Activated naive CD4-positive, alpha-beta T cell treated with anti-CD3 and anti-CD28 coated beads, Interleukin-2, amount 50 U/mL, for 72 hours (primary cell): ENCODE results near the gene MS4A10. TPM values are rescaled to one million over a fixed set of nuclear protein-coding genes. Genes with fewer than 3 reads are reported as not detected.

Experiments
- ATAC-seq, 2 donors: fragments of 150-1000 bp; cut with Tn5 transposase; 2 replicates each; pipeline ENCODE4 v1.10.0; 2021; ENCODE audit warnings: mild to moderate bottlenecking in 2 of 2, moderate library complexity in 2 of 2
- DNase-seq, 2 donors: peaks; one replicate each; pipeline ENCODE4 v3.0.0; 2021 to 2022; ENCODE audit warnings: low spot score in 2 of 2
- H3K27ac Mint-ChIP-seq, 2 donors: one replicate each; pipeline ENCODE4 v1.8.0; 2022; ENCODE audit warnings: mild to moderate bottlenecking in 2 of 2, mixed read lengths in 2 of 2
- H3K36me3 Mint-ChIP-seq, 2 donors: one replicate each; pipeline ENCODE4 v1.8.0; 2022; ENCODE audit warnings: mixed read lengths in 2 of 2
- H3K9me3 Mint-ChIP-seq, 2 donors: one replicate each; pipeline ENCODE4 v1.8.0; 2022; ENCODE audit warnings: mixed read lengths in 2 of 2
- total RNA-seq, 2 donors: library from RNA; stranded (reverse); gene quantifications; one replicate each; pipeline ENCODE4 v1.2.3, GENCODE V29; 2022

Gene MS4A10
- total RNA-seq, 2 donors from 2014 or later = not detected

DNA sequence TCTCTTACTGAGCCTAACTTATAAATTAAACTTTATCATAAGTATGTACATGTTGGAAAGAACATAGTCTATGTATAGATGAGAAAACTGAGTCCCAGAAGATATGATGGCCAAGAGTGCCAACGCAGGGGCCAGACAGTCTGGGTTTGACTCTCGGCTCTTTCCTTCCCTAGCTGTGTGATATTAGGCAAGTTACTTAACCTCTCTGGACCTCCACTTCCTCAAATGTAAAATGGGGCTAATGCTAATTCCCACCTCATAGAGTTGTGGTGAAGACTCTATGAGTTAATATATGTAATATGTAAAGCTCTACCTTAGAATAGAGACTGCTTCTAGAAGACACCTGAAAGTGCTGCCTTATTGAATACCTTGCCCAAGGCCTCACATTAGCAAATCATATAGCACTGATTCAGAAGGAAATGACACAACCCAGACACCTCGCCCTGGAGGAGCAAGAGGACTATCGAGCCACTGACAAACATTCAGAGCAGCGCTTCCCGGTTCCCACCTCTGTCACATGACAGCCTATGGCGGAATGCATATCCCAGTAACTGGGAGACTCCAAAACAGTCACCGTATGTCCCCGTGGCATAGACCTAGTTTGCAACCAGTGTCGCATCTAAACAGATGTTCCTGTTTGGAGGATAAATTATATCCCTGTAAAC lies 45.5 kb downstream of the MS4A10 start:
- H3K9me3 Mint-ChIP-seq = no peaks in the 10 kb centered on the region
- H3K27ac Mint-ChIP-seq = peak overlapping the region in 1 of 2 donors; percentile 32
- H3K36me3 Mint-ChIP-seq = no peaks in the 10 kb centered on the region
- no peak for DNase-seq
- peak; percentile 25 to 95 for ATAC-seq

DNA sequence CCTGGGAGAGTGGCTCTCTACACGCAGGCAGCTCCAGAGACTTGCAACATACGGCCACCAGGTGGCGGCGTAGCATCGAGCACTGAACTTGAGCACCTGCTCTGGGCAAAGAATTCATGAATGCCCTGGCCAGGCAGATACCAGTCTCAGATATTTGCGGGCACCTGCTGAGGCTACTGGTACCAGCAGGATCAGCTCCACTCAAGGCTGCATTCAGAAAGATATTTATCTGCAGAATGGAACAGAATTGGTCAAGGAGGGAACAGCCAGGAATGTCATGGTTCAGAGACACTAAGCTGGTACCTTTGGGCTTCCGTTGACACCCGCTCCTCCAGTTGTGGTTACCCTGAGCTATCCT lies 46.0 kb downstream of the MS4A10 start:
- Mint-ChIP-seq H3K9me3 (no peaks in the 10 kb centered on the region), H3K36me3 (no peaks in the 10 kb centered on the region), H3K27ac (no peak overlapping the region)
- ATAC-seq = peak; percentile 90 to 94
- peak; percentile 72 to 83 for DNase-seq

DNA sequence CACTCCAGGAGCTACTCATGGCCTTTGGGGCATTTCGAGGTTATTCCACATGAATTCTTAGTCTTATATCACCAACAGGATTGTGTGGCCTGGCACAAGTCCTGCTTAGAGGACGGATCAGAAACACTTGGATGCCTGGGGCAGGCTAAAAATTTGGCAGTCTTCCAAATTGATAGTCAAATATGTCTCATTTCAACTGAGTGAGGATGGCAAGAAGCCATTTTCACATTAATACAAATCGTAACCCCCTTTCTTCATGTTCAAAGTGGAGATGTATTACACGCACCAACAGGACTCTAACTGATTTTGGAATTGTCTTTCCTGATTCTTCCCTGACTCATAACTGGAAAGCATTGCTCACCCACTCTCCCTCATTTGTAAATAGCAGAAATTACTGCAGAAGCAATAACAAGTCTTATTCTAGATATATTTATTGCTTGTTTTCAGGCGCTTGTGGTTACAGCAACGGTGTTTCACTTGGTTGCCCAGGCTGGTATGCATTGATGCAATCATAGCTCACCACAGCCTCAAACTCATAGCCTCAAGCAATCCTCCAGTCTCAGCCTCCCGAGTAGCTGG lies 46.5 kb downstream of the MS4A10 start:
- Mint-ChIP-seq H3K27ac (no peak overlapping the region), H3K36me3 (no peaks in the 10 kb centered on the region), H3K9me3 (no peaks in the 10 kb centered on the region)
- DNase-seq = no peak
- no peak for ATAC-seq

DNA sequence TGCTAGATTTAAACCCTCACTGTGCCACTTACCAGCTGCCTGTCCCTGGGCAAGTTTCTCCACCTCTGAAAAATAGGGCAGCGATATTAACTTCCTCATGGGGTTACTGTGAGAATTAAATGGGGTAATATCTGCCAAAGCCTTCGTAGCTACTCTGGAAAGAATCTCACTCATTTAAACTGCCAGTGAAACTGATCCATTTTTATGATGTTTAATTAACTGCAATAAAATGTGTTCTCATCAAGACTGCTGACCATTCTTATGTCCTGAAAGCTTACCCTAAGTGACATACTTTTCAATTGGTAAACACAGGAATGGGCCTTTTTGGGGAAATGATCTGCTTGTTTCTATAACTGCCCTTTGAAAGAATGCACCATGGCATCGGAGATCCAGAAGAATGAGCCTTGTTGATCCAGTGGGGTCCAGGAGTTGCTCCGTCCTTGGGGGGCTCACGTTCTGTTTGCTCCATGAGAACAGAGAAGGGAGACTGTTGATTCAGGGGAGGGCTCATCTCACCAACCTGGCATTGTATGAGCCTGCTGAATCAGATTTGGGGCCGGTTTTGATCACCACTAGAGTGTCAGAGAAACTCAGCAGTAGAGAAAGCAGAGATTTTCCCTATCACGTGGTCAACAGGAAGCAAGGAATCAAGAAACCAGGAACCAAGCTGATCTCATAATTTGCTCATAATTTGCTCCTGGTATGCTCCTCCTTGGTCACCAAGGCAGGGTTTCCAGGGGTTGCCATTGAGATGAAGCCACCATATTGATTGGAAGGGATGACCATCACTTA lies 49.8 kb downstream of the MS4A10 start:
- Mint-ChIP-seq H3K27ac (peak overlapping the region in 1 of 2 donors; percentile 2), H3K9me3 (no peaks in the 10 kb centered on the region), H3K36me3 (no peaks in the 10 kb centered on the region)
- no peak for ATAC-seq
- no peak for DNase-seq

DNA sequence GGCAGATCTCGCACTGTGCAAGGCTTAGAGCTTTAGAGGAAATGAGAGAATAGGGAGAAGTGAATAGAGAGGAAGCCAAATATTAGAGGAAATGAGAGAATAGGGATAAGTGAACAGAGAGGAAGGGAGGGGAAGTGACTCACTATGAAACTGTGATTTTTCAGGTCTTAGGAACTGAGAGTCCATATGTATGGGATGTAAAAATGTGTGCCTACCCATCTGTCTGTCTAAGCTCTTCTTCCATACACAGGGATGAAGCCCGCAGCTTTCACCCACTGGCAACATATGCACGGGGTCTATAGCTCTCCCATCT lies 50.4 kb downstream of the MS4A10 start:
- no peak for ATAC-seq
- Mint-ChIP-seq H3K27ac (no peak overlapping the region), H3K36me3 (no peaks in the 10 kb centered on the region), H3K9me3 (no peaks in the 10 kb centered on the region)
- no peak for DNase-seq

DNA sequence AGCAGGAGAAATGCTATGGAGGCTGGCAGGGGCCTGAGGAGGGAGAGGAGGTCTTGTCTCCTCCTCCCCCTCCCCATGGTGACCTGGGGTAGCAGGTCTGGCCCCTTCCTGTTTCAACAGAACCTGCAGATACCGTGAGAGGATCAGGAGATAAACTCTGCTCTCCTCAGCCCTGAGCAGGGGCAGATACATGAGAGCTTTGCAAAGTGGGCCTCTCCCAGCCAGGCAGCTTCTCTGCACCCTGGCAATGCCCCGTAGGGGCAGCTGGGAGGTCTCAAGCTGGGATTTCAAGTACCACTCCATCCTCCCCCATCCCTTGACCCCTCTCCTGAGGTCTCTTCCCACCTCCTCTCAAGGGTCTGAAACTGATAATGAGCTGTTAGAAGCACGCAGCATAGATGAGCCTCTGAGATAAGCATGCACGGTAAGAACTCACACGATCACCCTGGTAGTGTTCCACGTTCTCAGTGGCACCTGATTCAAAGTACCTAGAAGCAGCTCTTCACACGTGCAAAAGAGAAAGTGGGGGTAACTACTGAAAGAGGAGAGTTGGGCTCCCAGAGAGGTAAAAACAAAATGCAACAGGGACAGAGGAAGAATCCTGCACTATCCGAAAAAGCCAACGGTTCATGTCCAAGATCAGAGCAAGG lies 51.9 kb downstream of the MS4A10 start:
- H3K36me3 Mint-ChIP-seq = peaks cover 2 to 5% of the 10 kb centered on the region in 2 donors
- ATAC-seq = no peak
- peaks cover 4 to 7% of the 10 kb centered on the region in 2 donors for H3K9me3 Mint-ChIP-seq
- DNase-seq = no peak
- H3K27ac Mint-ChIP-seq = no peak overlapping the region

DNA sequence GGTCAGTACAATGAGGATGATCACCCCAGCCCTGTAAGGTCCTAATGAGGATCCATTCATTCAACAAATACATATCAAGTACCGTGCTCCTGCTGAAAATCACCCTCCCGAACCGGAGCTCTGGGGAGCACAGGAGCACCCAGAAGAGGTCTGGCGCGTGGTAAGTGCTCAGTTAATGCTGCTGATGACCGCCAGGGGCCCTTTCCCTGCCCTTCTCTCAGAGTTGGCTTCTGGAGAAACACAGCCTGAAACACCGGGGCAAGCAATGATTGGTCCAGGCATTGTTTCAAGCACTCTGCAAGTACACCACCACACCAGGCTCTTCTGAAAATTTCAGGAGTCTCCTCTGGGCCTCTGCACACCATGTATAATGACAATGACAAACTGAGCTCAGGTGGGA lies 53.0 kb downstream of the MS4A10 start:
- H3K9me3 Mint-ChIP-seq = peaks cover 4 to 7% of the 10 kb centered on the region in 2 donors
- no peak for DNase-seq
- peaks cover 13 to 16% of the 10 kb centered on the region in 2 donors for H3K36me3 Mint-ChIP-seq
- ATAC-seq = no peak
- no peak overlapping the region for H3K27ac Mint-ChIP-seq

DNA sequence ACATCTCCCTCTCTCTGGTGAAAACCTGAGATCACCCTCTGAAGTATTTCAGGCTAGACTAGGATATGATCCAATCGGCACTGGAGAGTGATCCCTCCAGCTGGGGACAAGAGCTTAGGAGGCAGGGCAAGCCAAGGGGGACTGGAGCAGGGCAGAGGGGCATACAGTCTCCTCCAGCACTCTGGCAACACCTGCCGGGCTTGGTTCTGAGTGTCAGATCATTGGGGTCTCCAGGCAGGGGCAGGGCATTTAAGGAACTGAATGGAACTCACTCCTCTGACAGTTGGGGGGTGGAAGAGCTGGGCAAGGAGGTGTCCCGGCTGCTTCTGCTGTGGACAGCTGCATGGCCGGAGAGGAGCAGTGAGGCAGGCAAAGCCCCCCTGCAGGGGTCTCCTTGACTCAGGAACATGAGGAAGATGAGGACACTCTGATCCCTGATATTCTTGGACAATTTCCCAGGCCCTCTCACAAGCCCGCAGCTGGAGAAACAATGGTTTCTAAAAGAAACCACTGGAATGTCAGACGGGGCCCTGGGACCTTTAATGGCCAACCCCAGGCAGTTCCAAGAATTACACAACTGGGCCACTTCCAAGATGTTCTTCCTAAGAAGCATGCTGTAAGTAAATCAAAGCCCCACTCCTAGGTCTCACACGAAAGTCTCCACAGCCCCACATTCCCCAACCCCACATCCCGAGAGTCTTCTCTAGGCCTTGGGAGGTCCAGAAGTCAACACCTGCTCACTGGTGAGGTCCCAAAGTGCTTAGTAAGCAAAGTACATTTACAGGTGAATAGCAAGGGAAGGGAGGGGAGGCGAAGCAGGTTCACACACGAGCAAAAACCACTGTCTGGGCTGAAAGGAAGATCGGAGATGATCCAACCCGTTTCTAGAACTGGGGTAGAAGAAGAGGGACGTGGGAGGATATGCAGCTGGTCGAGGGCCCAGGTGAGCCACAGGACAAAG lies 55.6 kb downstream of the MS4A10 start:
- peaks cover 34 to 35% of the 10 kb centered on the region in 2 donors for H3K36me3 Mint-ChIP-seq

DNA sequence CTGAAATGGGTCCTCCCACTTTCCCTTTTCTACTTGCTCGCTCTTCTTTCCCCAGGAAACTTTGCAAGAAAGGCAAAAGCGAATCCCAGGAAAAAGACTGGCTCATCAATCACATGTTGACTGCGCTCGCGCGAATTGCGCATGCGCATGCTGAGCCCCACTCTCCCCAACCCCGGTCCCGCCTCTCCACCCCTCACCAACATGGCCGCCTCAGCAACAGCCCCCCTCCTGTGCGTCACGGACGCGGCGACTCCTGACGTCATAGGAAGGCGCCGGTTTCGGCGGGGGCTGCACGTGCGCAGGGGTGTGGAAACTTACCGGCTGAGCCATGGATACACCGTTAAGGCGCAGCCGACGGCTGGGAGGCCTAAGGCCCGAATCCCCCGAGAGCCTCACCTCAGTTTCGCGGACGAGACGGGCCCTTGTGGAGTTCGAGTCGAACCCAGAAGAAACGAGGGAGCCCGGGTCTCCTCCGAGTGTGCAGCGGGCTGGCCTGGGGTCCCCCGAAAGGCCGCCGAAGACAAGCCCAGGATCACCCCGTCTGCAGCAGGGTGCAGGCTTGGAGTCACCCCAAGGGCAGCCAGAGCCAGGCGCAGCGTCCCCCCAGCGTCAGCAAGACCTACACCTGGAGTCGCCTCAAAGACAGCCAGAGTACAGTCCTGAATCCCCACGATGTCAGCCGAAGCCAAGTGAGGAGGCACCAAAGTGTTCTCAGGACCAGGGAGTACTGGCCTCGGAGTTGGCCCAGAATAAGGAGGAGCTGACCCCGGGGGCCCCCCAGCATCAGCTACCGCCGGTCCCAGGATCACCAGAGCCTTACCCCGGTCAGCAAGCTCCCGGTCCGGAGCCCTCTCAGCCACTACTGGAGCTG lies 56.9 kb downstream of the MS4A10 start, which contains the start of gene CCDC86:
CCDC86 (plus strand) TSS at position 317 of the 871 bp plus-strand sequence; CDS start at position 329, 12 bp downstream.
- Mint-ChIP-seq H3K36me3 (peaks cover 34 to 35% of the 10 kb centered on the region in 2 donors), H3K27ac (peak within 1 kb of the TSS; percentile 96 to 98), H3K9me3 (peaks cover 4 to 7% of the 10 kb centered on the region in 2 donors)
- DNase-seq (peak; percentile 96 to 97), ATAC-seq (peak; percentile 94 to 96)

More for the DNA sequence above, 55.6 kb downstream of the MS4A10 start:
- ATAC-seq = no peak
- peak overlapping the region; percentile 88 to 98 for H3K27ac Mint-ChIP-seq
- no peak for DNase-seq
- peaks cover 4 to 7% of the 10 kb centered on the region in 2 donors for H3K9me3 Mint-ChIP-seq

DNA sequence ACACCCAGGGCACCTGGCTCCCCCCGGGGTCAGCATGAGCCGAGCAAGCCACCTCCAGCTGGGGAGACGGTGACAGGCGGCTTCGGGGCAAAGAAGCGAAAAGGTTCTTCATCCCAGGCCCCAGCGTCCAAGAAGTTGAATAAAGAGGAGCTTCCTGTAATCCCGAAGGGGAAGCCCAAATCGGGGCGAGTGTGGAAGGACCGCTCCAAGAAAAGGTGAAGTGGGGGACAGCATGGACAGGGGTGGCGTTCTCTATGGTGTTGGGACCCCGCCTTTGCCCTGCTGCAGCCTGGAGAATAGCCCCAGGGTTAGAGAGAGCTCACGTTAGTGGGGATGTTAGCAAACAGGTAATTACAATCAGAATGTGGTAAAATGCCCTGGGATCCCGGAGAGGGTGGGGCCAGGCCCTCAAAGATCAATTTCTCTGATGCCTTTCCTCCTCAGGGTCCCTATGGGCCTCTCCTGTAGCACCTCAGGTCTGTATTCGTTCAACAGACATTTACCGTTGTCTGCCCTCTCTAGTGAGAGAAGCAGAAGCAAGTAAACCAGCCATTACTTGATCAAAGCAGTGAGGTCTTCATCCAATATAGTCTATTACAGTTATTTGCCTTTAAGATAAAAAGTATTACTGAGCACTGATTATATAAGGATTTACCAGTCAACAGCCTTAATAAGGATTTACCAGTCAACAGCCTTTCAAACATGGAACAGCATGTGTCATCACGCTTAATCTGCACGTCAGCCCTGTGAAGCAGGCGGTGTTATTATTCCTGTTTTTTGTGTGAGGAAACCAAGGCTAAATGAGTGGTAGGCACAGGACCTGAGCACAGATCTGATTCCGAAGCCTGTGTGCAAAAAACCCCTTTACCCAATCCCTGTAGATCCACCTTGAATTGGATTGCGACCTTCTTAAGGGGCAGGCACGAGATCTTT lies 57.8 kb downstream of the MS4A10 start:
- Mint-ChIP-seq H3K27ac (peak overlapping the region; percentile 96 to 98), H3K9me3 (peaks cover 4 to 7% of the 10 kb centered on the region in 2 donors), H3K36me3 (peaks cover 34 to 35% of the 10 kb centered on the region in 2 donors)
- DNase-seq (no peak), ATAC-seq (no peak)

DNA sequence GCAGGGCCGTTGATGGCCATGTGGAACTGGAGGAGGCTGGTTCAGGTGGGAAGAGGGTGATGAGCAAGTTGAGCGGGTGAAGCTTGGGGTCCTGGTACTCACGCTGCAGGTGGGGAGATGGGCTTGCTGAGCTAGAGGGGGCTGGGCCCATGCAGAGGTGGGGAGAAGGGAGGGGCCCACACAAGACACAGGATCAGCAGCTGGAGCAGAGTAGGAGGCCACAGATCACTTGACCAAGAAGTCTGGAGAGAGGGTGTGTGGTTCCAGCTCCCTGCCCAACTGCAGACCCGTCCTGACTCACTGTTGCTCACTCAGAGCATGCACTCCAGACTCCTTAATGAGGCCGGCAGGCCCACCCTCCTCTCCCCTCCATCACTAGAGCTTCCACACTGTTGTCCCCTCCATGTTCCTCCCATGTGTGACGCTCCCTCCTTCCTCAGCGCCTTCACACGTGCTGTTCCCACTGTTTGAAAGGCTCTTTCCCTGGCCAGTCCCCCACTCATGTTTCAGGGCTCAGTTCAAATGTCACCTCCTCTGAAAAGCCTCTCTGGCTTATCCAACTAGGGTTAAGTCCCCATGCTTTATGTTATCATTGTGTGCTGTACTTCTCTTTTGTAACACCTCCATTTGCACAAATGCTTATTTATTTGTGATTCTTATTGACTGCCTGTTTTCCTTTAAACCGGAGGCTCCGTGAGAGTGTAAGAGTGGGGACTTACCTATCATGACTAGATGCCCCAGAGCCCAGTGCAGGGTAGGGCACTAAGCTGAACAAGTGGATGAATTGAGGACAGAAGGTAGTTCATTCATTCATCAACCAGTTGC lies 59.1 kb downstream of the MS4A10 start:
- Mint-ChIP-seq H3K36me3 (peaks cover 34 to 35% of the 10 kb centered on the region in 2 donors), H3K9me3 (peaks cover 4 to 7% of the 10 kb centered on the region in 2 donors), H3K27ac (peak overlapping the region; percentile 96 to 98)
- no peak for ATAC-seq
- DNase-seq = no peak

DNA sequence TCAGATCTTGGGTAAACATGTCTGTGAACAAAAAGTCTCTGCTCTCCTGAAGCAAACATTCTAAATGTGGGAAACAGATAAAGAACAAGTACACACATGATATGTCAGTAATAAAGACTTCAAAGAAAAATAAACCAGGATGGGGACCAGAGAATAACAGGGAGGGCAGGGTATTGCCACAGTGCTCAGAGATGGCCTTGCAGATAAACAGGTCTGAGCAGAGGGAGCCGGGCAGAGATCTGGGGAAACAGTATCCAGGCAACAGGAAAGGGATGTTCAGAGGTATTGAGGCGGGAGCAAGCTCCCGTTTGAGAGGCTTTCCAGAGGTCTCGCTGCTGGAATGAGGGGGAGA lies 59.7 kb downstream of the MS4A10 start:
- peak overlapping the region; percentile 85 to 98 for H3K27ac Mint-ChIP-seq
- peaks cover 4 to 7% of the 10 kb centered on the region in 2 donors for H3K9me3 Mint-ChIP-seq
- ATAC-seq (no peak), DNase-seq (no peak)
- peaks cover 34 to 35% of the 10 kb centered on the region in 2 donors for H3K36me3 Mint-ChIP-seq

DNA sequence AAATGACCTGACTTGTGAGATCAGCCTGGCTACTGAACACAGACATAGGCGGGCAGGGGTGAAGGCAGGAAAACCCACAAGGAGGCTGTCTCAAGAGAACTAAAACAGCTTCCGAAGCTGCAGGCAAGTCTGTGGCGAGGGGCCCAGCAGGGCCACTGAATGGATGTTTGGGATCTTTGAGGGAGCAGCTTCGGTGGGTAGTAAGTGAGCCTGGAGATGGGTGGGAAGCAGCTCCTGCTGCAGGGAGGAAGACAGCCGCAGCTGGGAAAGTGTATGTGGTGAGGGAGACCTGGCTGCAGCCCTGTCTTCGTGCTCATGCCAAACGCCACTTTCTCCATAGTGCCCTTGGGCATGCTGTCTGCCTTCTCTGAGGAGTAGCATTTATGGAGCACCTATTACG lies 60.2 kb downstream of the MS4A10 start:
- peaks cover 34 to 35% of the 10 kb centered on the region in 2 donors for H3K36me3 Mint-ChIP-seq
- H3K27ac Mint-ChIP-seq = peak overlapping the region; percentile 85 to 98
- H3K9me3 Mint-ChIP-seq = peaks cover 4 to 7% of the 10 kb centered on the region in 2 donors
- ATAC-seq = no peak
- DNase-seq = no peak

DNA sequence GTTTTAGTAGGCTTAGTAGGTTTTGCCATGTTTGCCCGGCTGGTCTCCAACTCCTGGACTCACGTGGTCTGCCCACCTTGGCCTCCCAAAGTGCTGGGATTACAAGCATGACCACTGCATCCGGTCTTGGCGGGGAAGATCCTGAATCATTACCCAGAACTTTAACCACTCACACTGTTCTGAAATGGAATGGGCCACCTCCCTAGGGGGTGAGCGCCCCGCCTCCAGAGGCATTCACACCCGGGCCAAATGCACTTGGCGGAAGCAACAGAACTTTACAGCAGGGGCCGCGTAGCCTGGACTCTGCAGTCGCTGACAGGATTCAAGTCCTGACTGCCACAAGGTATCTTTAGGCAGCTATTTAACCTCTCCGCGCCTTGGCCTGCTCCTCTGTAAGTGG lies 62.1 kb downstream of the MS4A10 start:
- ATAC-seq (no peak), DNase-seq (no peak)
- no peaks in the 10 kb centered on the region for H3K9me3 Mint-ChIP-seq
- no peak overlapping the region for H3K27ac Mint-ChIP-seq
- H3K36me3 Mint-ChIP-seq = peaks cover 37 to 40% of the 10 kb centered on the region in 2 donors
